HepG2 (cell line): ENCODE data around the gene SLC26A9. TPM values are rescaled to one million over a fixed set of nuclear protein-coding genes. Genes with fewer than 3 reads are reported as not detected.

ENCODE experiments used
- ATAC-seq: fragments of 200-7000 bp; cut with Tn5 transposase; 3 replicates; pipeline ENCODE4 v1.9.1; 2020; ENCODE audit warnings: mild to moderate bottlenecking, moderate library complexity
- Bru-seq: library from RNA; stranded (reverse); fragments of 400-500 nt; gene quantifications from one replicate; lab custom pipeline; 2021; lab: Mats Ljungman, UMichigan
- BruChase-seq, 2 experiments: library from RNA; stranded (reverse); fragments of 400-500 nt; gene quantifications; one replicate each; lab custom pipeline; 2021; lab: Mats Ljungman, UMichigan
- BruUV-seq: library from RNA; stranded (reverse); fragments of 400-500 nt; replicated peaks from 2 replicates; lab custom pipeline; 2021; lab: Mats Ljungman, UMichigan
- CTCF ChIA-PET: fragments of 300-600 bp; formaldehyde crosslinking; extraction: SDS; loops from one replicate; lab custom pipeline; 2021; ENCODE audit warnings: low total read pairs, inconsistent platforms, low intra/inter-chr PET ratio; lab: Yijun Ruan, JAX
- POLR2A ChIA-PET: fragments of 350-600 bp; sonication (Branson Sonifier 250); formaldehyde crosslinking; loops from one replicate; lab custom pipeline; 2020; ENCODE audit warnings: antibody characterized with exemption, inconsistent platforms; lab: Yijun Ruan, JAX
- DNase-seq: peaks from one replicate; pipeline ENCODE4 v3.0.0-alpha.2; 2015; ENCODE audit warnings: low spot score
- FAIRE-seq: peaks from 3 replicates; lab custom pipeline; 2011; peaks lifted over from hg19 to GRCh38; lab: Jason Lieb, UNC
- H2AFZ ChIP-seq: one replicate; pipeline ENCODE4 v1.6.1; 2011; ENCODE audit warnings: low read length, inconsistent platforms
- H3K27ac ChIP-seq: fragments of 300-600 bp; 3 replicates; pipeline ENCODE4 v1.8.0; 2011; ENCODE audit warnings: mixed run types, mild to moderate bottlenecking, mixed read lengths, low read length, inconsistent platforms; ENCODE audit not compliant: insufficient read depth; ENCODE audit errors: extremely low read length
- H3K27me3 ChIP-seq, 2 experiments: fragments of 200-600 bp in 1 of 2; 2 replicates in 1 of 2; 3 replicates in 1 of 2; pipeline versions ENCODE4 v1.6.0 to v1.8.0; 2011; ENCODE audit warnings: low read length in 2 of 2, mild to moderate bottlenecking in 2 of 2, moderate library complexity in 2 of 2, inconsistent platforms in 1 of 2; ENCODE audit not compliant: insufficient read depth in 2 of 2, control insufficient read depth in 1 of 2
- H3K36me3 ChIP-seq, 2 experiments: fragments of 200-600 bp in 1 of 2; replicated peaks in 1 of 2; 2 replicates in 1 of 2; 3 replicates in 1 of 2; pipeline versions ENCODE4 v1.5.1 to v1.8.0; 2011; ENCODE audit warnings: low read length in 2 of 2, inconsistent platforms in 1 of 2; ENCODE audit not compliant: insufficient read depth in 2 of 2, control insufficient read depth in 1 of 2
- H3K4me1 ChIP-seq: 2 replicates; pipeline ENCODE4 v1.5.1; 2012; ENCODE audit warnings: low read length, inconsistent platforms; ENCODE audit not compliant: insufficient read depth
- H3K4me2 ChIP-seq: 2 replicates; pipeline ENCODE4 v1.6.0; 2011; ENCODE audit warnings: low read depth, low read length, inconsistent platforms
- H3K4me3 ChIP-seq, 3 experiments: fragments of 200-600 bp in 1 of 3; sonication (generic), shearing (Covaris generic) in 1 of 3; replicated peaks in 1 of 3; 2 replicates each; pipeline ENCODE4 v1.5.1; 2011 to 2016; ENCODE audit warnings: low read length in 3 of 3, inconsistent platforms in 2 of 3, low read depth in 2 of 3, mild to moderate bottlenecking in 2 of 3, control low read depth in 1 of 3, mixed read lengths in 1 of 3; ENCODE audit not compliant: insufficient read depth in 1 of 3
- H3K79me2 ChIP-seq: one replicate; pipeline ENCODE4 v1.6.1; 2011; ENCODE audit warnings: low read length, inconsistent platforms; ENCODE audit not compliant: insufficient read depth
- H3K9ac ChIP-seq: 2 replicates; pipeline ENCODE4 v1.6.0; 2011; ENCODE audit warnings: mild to moderate bottlenecking, low read depth, low read length, inconsistent platforms; ENCODE audit not compliant: insufficient read depth
- H3K9me3 ChIP-seq: 2 replicates; pipeline ENCODE4 v1.5.1; 2012; ENCODE audit warnings: mild to moderate bottlenecking, low read length
- H4K20me1 ChIP-seq: 2 replicates; pipeline ENCODE4 v1.6.0; 2011; ENCODE audit warnings: inconsistent platforms, mild to moderate bottlenecking, low read length, moderate library complexity; ENCODE audit not compliant: insufficient read depth
- GATAD2A ChIP-seq: IDR thresholded peaks from 2 replicates; pipeline ENCODE4 v1.6.1; 2016
- MTERF4 ChIP-seq: sonication (generic); formaldehyde crosslinking; IDR thresholded peaks from 2 replicates; pipeline ENCODE4 v1.8.0; 2023; ENCODE audit warnings: mild to moderate bottlenecking, missing genetic modification reagents
- MXI1 ChIP-seq: IDR thresholded peaks from 3 replicates; pipeline ENCODE4 v1.6.1; 2012; ENCODE audit warnings: low read depth, low read length, inconsistent platforms, borderline replicate concordance
- PBX3 ChIP-seq: sonication (generic); formaldehyde crosslinking; IDR thresholded peaks from 2 replicates; pipeline ENCODE4 v1.8.1; 2023; ENCODE audit warnings: missing genetic modification reagents, inconsistent platforms, borderline replicate concordance
- SRSF1 ChIP-seq: fragments of 200-400 bp; formaldehyde crosslinking; optimal IDR thresholded peaks from 2 replicates; pipeline ENCODE3; 2017; ENCODE audit warnings: mild to moderate bottlenecking, low read depth, low read length, moderate library complexity
- ZNF331 ChIP-seq: sonication (generic); formaldehyde crosslinking; IDR thresholded peaks from 2 replicates; pipeline ENCODE4 v1.4.0; 2020; ENCODE audit warnings: missing genetic modification reagents
- ZNF503 ChIP-seq: sonication (generic); formaldehyde crosslinking; IDR thresholded peaks from 2 replicates; pipeline ENCODE4 v1.4.0; 2020; ENCODE audit warnings: missing genetic modification reagents
- WGBS: methylation state at CpG from one replicate; pipeline ENCODE4 v1.1.6; 2017; ENCODE audit warnings: low lambda C conversion rate; 5-methylcytosine and 5-hydroxymethylcytosine counted together
- in situ Hi-C: cut with HindIII; loops from 2 replicates; pipeline ENCODE4 v1.10.0; 2017; ENCODE audit warnings: low pct_unique_long_range_greater_than_20kb; ENCODE audit not compliant: extremely low pct_ligation_motif_present
- intact Hi-C: fragments of 100-400 bp; cut with micrococcal nuclease; formaldehyde crosslinking; loops from one replicate; pipeline ENCODE4 v1.10.0; 2022; ENCODE audit not compliant: unreplicated experiment
- long read RNA-seq, 2 experiments: library from RNA in 1 of 2; library from polyadenylated mRNA in 1 of 2; stranded (forward) in 1 of 2; unstranded in 1 of 2; transcript quantifications; one replicate each; pipeline ENCODE4 v2.0.0, GENCODE V29; 2019 to 2022
- polyA minus RNA-seq, 3 experiments: library from RNA; depleted of rRNA, polyadenylated mRNA; stranded (reverse); fragments of >200 nt; gene quantifications; 2 replicates each; pipeline ENCODE4 v1.2.3, GENCODE V29; 2011; ENCODE audit warnings: low replicate concordance in 1 of 3
- polyA plus RNA-seq, 8 experiments: library from polyadenylated mRNA; depleted of rRNA in 3 of 8; stranded (reverse) in 7 of 8; unstranded in 1 of 8; fragments of >200 nt; fragmentation: Illumina TruSeq in 4 of 8; extraction: Trizol in 4 of 8; gene quantifications; 2 replicates each; pipeline versions ENCODE4 v1.2.1 to v1.2.3, GENCODE V29; 2011 to 2016; ENCODE audit warnings: low read depth in 4 of 8, missing spikeins in 1 of 8, mixed read lengths in 1 of 8; ENCODE audit not compliant: insufficient read depth in 1 of 8
- total RNA-seq, 5 experiments: library from RNA; depleted of rRNA; stranded (reverse); fragments of >200 nt; fragmentation: Illumina TruSeq; extraction: Trizol; gene quantifications; 2 replicates each; pipeline ENCODE4 v1.2.3, GENCODE V29; 2016; ENCODE audit warnings: low read depth in 1 of 5

The SLC26A9 gene
- total RNA-seq (2016; rRNA removed; fragmentation: Illumina TruSeq; extraction: Trizol) (0.04 and 0.15 TPM in 2 replicates), polyA plus RNA-seq (2011; rRNA removed) (0.03 and 0.11 TPM in 2 replicates), polyA minus RNA-seq (2011; rRNA and poly(A)+ RNA removed; ENCODE audit: low replicate concordance) (0.02 and 0.09 TPM in 2 replicates), Bru-seq, nascent RNA (percentile 6 among the genes with signal in this experiment), BruChase-seq, experiment 1, labeled RNA remaining after a 6-hour chase (percentile 4 among the genes with signal in this experiment), BruChase-seq, experiment 2, labeled RNA remaining after a 2-hour chase (percentile 4 among the genes with signal in this experiment)
- total RNA-seq (2016; cell fraction: cytosol; rRNA removed; fragmentation: Illumina TruSeq; extraction: Trizol; ENCODE audit: low read depth): not detected in 2 replicates
- 0.04 TPM in 1 of 2 replicates, not detected in the other for total RNA-seq (2016; cell fraction: insoluble cytoplasmic fraction; rRNA removed; fragmentation: Illumina TruSeq; extraction: Trizol)
- total RNA-seq (2016; cell fraction: membrane; rRNA removed; fragmentation: Illumina TruSeq; extraction: Trizol): 0.06 TPM in 1 of 2 replicates, not detected in the other
- 0.09 TPM in 1 of 2 replicates, not detected in the other for total RNA-seq (2016; cell fraction: nucleus; rRNA removed; fragmentation: Illumina TruSeq; extraction: Trizol)
- polyA plus RNA-seq (2011; cell fraction: cytosol; rRNA removed): 0.03 TPM in 2 replicates
- 0.19 and 0.43 TPM in 2 replicates for polyA plus RNA-seq (2011; cell fraction: nucleus; rRNA removed)
- 0.04 TPM in 1 of 2 replicates, not detected in the other for polyA plus RNA-seq (2012)
- not detected in 2 replicates for polyA plus RNA-seq (2016; cell fraction: cytosol; fragmentation: Illumina TruSeq; extraction: Trizol; ENCODE audit: low read depth)
- 0.09 TPM in 1 of 2 replicates, not detected in the other for polyA plus RNA-seq (2016; cell fraction: insoluble cytoplasmic fraction; fragmentation: Illumina TruSeq; extraction: Trizol; ENCODE audit: low read depth)
- polyA plus RNA-seq (2016; cell fraction: membrane; fragmentation: Illumina TruSeq; extraction: Trizol; ENCODE audit: low read depth): 0.07 and 0.13 TPM in 2 replicates
- 0.40 and 0.41 TPM in 2 replicates for polyA plus RNA-seq (2016; cell fraction: nucleus; fragmentation: Illumina TruSeq; extraction: Trizol; ENCODE audit: insufficient read depth, low read depth)
- not detected in 2 replicates for polyA minus RNA-seq (2011; cell fraction: cytosol; rRNA and poly(A)+ RNA removed)
- 0.39 TPM in 1 of 2 replicates, not detected in the other for polyA minus RNA-seq (2011; cell fraction: nucleus; rRNA and poly(A)+ RNA removed)
- long read RNA-seq, experiment 1: 0 reads
- long read RNA-seq, experiment 2: 0 reads

GRCh38 chr1:205943245-205943644, at the start of gene SLC26A9:
Gene SLC26A9, minus strand, starts transcription at chr1:205943456. Its CDS starts 7,636 bp downstream, at chr1:205935820.
- FAIRE-seq: no peak
- no peak for DNase-seq
- peaks cover 12% of the 10 kb centered on the region for H3K4me1 ChIP-seq
- WGBS: 3% methylated on average over 6 of the region's 7 CpGs
- peaks cover 5 to 77% of the 10 kb centered on the region in 2 experiments; a peak in 4 of 5 replicates for H3K27me3 ChIP-seq
- H3K36me3 ChIP-seq: no peaks in the 10 kb centered on the region
- POLR2A ChIA-PET: no interaction called here
- CTCF ChIA-PET: no interaction called here
- no peak for ATAC-seq
- H3K79me2 ChIP-seq: no peaks in the 10 kb centered on the region
- no peak within 1 kb of the TSS for H3K4me2 ChIP-seq
- no TSS peak for BruUV-seq
- intact Hi-C loops: no loop called here
- no peak within 1 kb of the TSS for H2AFZ ChIP-seq
- H4K20me1 ChIP-seq: no peaks in the 10 kb centered on the region
- no peaks in the 10 kb centered on the region for H3K9me3 ChIP-seq
- no peak within 1 kb of the TSS for H3K9ac ChIP-seq
- no peak within 1 kb of the TSS for H3K27ac ChIP-seq
- no peak within 1 kb of the TSS for H3K4me3 ChIP-seq
- in situ Hi-C loops: no loop called here
- TF ChIP-seq PBX3 (CRISPR knock-in tag) (no peak), SRSF1 (no peak), MXI1 (no peak), ZNF503 (CRISPR knock-in tag) (no peak), ZNF331 (CRISPR knock-in tag) (no peak), GATAD2A (CRISPR knock-in tag) (no peak), MTERF4 (CRISPR knock-in tag) (no peak)
- TF ChIP-seq, all 625 proteins: peak for 0
